Endothelial cell of umbilical vein (primary cell): ENCODE measurements around the gene PARM1.

Source experiments
- CTCF ChIP-seq, 2 donors: IDR thresholded peaks; 1 replicate in 1 of 2; 2 replicates in 1 of 2; pipeline ENCODE4 v1.5.1; 2011; ENCODE audit warnings: low read length in 2 of 2, mild to moderate bottlenecking in 2 of 2, moderate library complexity in 2 of 2, control low read depth in 1 of 2, inconsistent platforms in 1 of 2, low read depth in 1 of 2; ENCODE audit not compliant: insufficient read depth in 1 of 2; ENCODE audit errors: extremely low read depth in 1 of 2
- EZH2 ChIP-seq: IDR thresholded peaks from 2 replicates; pipeline ENCODE4 v1.6.1; 2012; ENCODE audit warnings: borderline replicate concordance, low read depth, mild to moderate bottlenecking, moderate library complexity, low read length, inconsistent platforms; ENCODE audit not compliant: severe bottlenecking
- FOS ChIP-seq: IDR thresholded peaks from 2 replicates; pipeline ENCODE4 v1.6.1; 2011; ENCODE audit warnings: mild to moderate bottlenecking, low read length, moderate library complexity, borderline replicate concordance; ENCODE audit not compliant: insufficient read depth
- JUN ChIP-seq: IDR thresholded peaks from 2 replicates; pipeline ENCODE4 v1.6.1; 2011; ENCODE audit warnings: borderline replicate concordance, low read depth; ENCODE audit not compliant: insufficient read length, insufficient read depth
- POLR2A ChIP-seq: IDR thresholded peaks from 2 replicates; pipeline ENCODE4 v1.6.1; 2012; ENCODE audit warnings: low read depth, mild to moderate bottlenecking, control low read depth, low read length

GRCh38 chr4:74900862-74901261 lies 32.1 kb upstream of the PARM1 start:
- TF ChIP-seq CTCF (IDR thresholded peaks at IDR 0.05; ENCODE audit: extremely low read depth in 1 of 2, insufficient read depth in 1 of 2, low read depth in 1 of 2, low read length in 2 of 2) (no peak), JUN (no peak), POLR2A (no peak), EZH2 (no peak), FOS (no peak)
